ENCODE results near the gene SV2B.

The SV2B gene

GRCh38 chr15:91067036-91067435, 33.0 kb upstream of the SV2B start:
- TF ChIP-seq, protein P1, sequence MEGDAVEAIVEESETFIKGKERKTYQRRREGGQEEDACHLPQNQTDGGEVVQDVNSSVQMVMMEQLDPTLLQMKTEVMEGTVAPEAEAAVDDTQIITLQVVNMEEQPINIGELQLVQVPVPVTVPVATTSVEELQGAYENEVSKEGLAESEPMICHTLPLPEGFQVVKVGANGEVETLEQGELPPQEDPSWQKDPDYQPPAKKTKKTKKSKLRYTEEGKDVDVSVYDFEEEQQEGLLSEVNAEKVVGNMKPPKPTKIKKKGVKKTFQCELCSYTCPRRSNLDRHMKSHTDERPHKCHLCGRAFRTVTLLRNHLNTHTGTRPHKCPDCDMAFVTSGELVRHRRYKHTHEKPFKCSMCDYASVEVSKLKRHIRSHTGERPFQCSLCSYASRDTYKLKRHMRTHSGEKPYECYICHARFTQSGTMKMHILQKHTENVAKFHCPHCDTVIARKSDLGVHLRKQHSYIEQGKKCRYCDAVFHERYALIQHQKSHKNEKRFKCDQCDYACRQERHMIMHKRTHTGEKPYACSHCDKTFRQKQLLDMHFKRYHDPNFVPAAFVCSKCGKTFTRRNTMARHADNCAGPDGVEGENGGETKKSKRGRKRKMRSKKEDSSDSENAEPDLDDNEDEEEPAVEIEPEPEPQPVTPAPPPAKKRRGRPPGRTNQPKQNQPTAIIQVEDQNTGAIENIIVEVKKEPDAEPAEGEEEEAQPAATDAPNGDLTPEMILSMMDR (IDR thresholded peaks at IDR 0.05; ENCODE audit: extremely low read depth, missing control alignments), result no peak
- DNase-seq (ENCODE audit: low spot score), result no peak

- no peak for DNase-seq (ENCODE audit: low spot score)
- TF ChIP-seq, protein P1 (IDR thresholded peaks at IDR 0.05; ENCODE audit: extremely low read depth, missing control alignments), result no peak
Observed at GRCh38 chr15:91068436-91068835, 31.6 kb upstream of the SV2B start.

- no peak for DNase-seq (ENCODE audit: low spot score)
Observed at GRCh38 chr15:91068966-91069365, 31.1 kb upstream of the SV2B start.

GRCh38 chr15:91070872-91071271, 29.2 kb upstream of the SV2B start:
- no peak for DNase-seq (ENCODE audit: low spot score)
- TF ChIP-seq, protein P1 (IDR thresholded peaks at IDR 0.05; ENCODE audit: extremely low read depth, missing control alignments), result no peak

More at GRCh38 chr15:91068966-91069365, 31.1 kb upstream of the SV2B start:
- TF ChIP-seq, protein P1 (IDR thresholded peaks at IDR 0.05; ENCODE audit: extremely low read depth, missing control alignments), result no peak

GRCh38 chr15:91072161-91072560, 27.9 kb upstream of the SV2B start:
- TF ChIP-seq, protein P1 (IDR thresholded peaks at IDR 0.05; ENCODE audit: extremely low read depth, missing control alignments), result no peak
- no peak for DNase-seq (ENCODE audit: low spot score)

GRCh38 chr15:91073077-91073476, 27.0 kb upstream of the SV2B start:
- TF ChIP-seq, protein P1 (IDR thresholded peaks at IDR 0.05; ENCODE audit: extremely low read depth, missing control alignments), result no peak
- no peak for DNase-seq (ENCODE audit: low spot score)

GRCh38 chr15:91073768-91074167, 26.3 kb upstream of the SV2B start:
- DNase-seq (ENCODE audit: low spot score), result no peak
- TF ChIP-seq, protein P1 (IDR thresholded peaks at IDR 0.05; ENCODE audit: extremely low read depth, missing control alignments), result no peak

Data from GM20000 (cell line).